HepG2 (cell line): ENCODE data around the gene DHRS1. TPM values are rescaled to one million over a fixed set of nuclear protein-coding genes. Genes with fewer than 3 reads are reported as not detected.

Source experiments
- CAMTA2 ChIP-seq: sonication (generic); formaldehyde crosslinking; IDR thresholded peaks from 2 replicates; pipeline ENCODE4 v1.4.0; 2020; ENCODE audit warnings: mild to moderate bottlenecking, missing genetic modification reagents, borderline replicate concordance
- FOSL1 ChIP-seq: sonication (generic); formaldehyde crosslinking; IDR thresholded peaks from 2 replicates; pipeline ENCODE4 v1.9.0; 2021; ENCODE audit warnings: missing genetic modification reagents, borderline replicate concordance
- MIXL1 ChIP-seq: IDR thresholded peaks from 2 replicates; pipeline ENCODE4 v1.6.1; 2016
- NFYB ChIP-seq: sonication (generic); formaldehyde crosslinking; IDR thresholded peaks from 2 replicates; pipeline ENCODE4 v1.4.0; 2020; ENCODE audit warnings: missing genetic modification reagents
- ZMYM3 ChIP-seq: sonication (generic); formaldehyde crosslinking; IDR thresholded peaks from 2 replicates; pipeline ENCODE4 v1.5.1; 2020; ENCODE audit warnings: mild to moderate bottlenecking, missing genetic modification reagents
- ZNF251 ChIP-seq: sonication (generic); formaldehyde crosslinking; IDR thresholded peaks from 2 replicates; pipeline ENCODE4 v1.9.0; 2021; ENCODE audit warnings: mild to moderate bottlenecking, missing genetic modification reagents
- ZNF274 ChIP-seq: sonication (generic); formaldehyde crosslinking; IDR thresholded peaks from 2 replicates; pipeline ENCODE4 v1.5.1; 2020; ENCODE audit warnings: mild to moderate bottlenecking, missing genetic modification reagents
- polyA plus RNA-seq, 8 experiments: library from polyadenylated mRNA; depleted of rRNA in 3 of 8; stranded (reverse) in 7 of 8; unstranded in 1 of 8; fragments of >200 nt; fragmentation: Illumina TruSeq in 4 of 8; extraction: Trizol in 4 of 8; gene quantifications; 2 replicates each; pipeline versions ENCODE4 v1.2.1 to v1.2.3, GENCODE V29; 2011 to 2016; ENCODE audit warnings: low read depth in 4 of 8, missing spikeins in 1 of 8, mixed read lengths in 1 of 8; ENCODE audit not compliant: insufficient read depth in 1 of 8
- total RNA-seq, 5 experiments: library from RNA; depleted of rRNA; stranded (reverse); fragments of >200 nt; fragmentation: Illumina TruSeq; extraction: Trizol; gene quantifications; 2 replicates each; pipeline ENCODE4 v1.2.3, GENCODE V29; 2016; ENCODE audit warnings: low read depth in 1 of 5
- TF ChIP-seq, protein P1 (sequence below): IDR thresholded peaks from 2 replicates; pipeline ENCODE4 v1.6.1; 2012; ENCODE audit warnings: inconsistent platforms
- TF ChIP-seq, protein P2 (sequence below): sonication (generic); formaldehyde crosslinking; IDR thresholded peaks from 2 replicates; pipeline ENCODE4 v1.4.0; 2020; ENCODE audit warnings: missing genetic modification reagents
- TF ChIP-seq, protein P3 (sequence below): IDR thresholded peaks from 2 replicates; pipeline ENCODE4 v1.6.1; 2016; ENCODE audit warnings: missing compliant biosample characterization, missing genetic modification reagents, borderline replicate concordance
- TF ChIP-seq, protein P4 (sequence below): sonication (generic); formaldehyde crosslinking; conservative IDR thresholded peaks from 2 replicates; pipeline ENCODE4 v1.8.1; 2023; ENCODE audit warnings: missing genetic modification reagents

Gene DHRS1
- total and polyA plus RNA-seq, 2 of the 13 experiments (the other 11 are each of a cell fraction or from before 2014, with no cell fraction given): 49.8 to 60.8 TPM

DNA sequence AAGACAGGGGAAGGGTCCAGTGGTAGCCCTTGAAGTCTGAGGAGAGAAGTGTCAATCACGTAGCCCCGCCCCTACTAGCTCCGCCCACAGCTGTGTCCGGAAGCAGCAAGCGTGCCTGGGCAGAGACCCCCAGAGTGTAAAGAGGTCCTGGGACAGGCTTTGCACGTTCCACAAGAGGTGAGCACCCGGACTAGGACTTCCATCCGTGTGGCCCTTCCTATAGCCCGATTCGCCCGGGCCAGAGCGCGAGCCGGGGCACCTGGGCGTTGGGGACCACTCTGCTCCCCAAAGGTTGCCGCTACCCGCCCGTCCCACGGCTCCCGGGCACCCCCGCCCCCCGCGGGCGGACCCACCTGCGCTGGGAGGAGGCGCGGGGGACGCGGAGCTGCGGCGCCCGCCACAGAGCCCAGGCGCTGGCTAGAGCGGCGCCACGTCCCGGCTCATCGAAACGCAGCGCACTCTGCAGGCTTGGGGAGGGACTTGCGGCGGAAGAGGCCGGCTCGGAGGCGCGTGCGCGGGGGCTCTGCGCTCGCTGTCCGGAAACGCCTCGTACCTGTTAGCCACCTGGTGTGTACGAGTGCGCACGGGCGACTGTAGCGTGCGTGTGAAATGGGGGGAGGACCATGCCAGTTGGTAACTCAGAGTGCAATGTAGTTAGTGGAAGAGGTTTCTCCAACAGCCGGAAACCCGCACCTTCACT, 28.3 kb downstream of the DHRS1 start, which contains the start of gene RABGGTA (continued):
- TF ChIP-seq ZNF274 (CRISPR knock-in tag) (peak; percentile 99), FOSL1 (CRISPR knock-in tag) (peak; percentile 65), CAMTA2 (CRISPR knock-in tag) (peak; percentile 99), ZMYM3 (CRISPR knock-in tag) (peak; percentile 21; the same call in 1 of the 2 replicates), ZNF251 (CRISPR knock-in tag) (peak; percentile 95), NFYB (CRISPR knock-in tag) (peak; percentile 53), MIXL1 (CRISPR knock-in tag) (peak; percentile 98)
- TF ChIP-seq, protein P1, sequence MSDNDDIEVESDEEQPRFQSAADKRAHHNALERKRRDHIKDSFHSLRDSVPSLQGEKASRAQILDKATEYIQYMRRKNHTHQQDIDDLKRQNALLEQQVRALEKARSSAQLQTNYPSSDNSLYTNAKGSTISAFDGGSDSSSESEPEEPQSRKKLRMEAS: no peak
- TF ChIP-seq, protein P2, sequence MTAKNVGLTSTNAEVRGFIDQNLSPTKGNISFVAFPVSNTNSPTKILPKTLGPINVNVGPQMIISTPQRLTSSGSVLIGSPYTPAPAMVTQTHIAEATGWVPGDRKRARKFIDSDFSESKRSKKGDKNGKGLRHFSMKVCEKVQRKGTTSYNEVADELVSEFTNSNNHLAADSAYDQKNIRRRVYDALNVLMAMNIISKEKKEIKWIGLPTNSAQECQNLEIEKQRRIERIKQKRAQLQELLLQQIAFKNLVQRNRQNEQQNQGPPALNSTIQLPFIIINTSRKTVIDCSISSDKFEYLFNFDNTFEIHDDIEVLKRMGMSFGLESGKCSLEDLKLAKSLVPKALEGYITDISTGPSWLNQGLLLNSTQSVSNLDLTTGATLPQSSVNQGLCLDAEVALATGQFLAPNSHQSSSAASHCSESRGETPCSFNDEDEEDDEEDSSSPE (CRISPR knock-in tag): peak; percentile 97
- TF ChIP-seq, protein P3, sequence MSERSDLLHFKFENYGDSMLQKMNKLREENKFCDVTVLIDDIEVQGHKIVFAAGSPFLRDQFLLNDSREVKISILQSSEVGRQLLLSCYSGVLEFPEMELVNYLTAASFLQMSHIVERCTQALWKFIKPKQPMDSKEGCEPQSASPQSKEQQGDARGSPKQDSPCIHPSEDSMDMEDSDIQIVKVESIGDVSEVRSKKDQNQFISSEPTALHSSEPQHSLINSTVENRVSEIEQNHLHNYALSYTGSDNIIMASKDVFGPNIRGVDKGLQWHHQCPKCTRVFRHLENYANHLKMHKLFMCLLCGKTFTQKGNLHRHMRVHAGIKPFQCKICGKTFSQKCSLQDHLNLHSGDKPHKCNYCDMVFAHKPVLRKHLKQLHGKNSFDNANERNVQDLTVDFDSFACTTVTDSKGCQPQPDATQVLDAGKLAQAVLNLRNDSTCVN: peak; percentile 95
- TF ChIP-seq, protein P4, sequence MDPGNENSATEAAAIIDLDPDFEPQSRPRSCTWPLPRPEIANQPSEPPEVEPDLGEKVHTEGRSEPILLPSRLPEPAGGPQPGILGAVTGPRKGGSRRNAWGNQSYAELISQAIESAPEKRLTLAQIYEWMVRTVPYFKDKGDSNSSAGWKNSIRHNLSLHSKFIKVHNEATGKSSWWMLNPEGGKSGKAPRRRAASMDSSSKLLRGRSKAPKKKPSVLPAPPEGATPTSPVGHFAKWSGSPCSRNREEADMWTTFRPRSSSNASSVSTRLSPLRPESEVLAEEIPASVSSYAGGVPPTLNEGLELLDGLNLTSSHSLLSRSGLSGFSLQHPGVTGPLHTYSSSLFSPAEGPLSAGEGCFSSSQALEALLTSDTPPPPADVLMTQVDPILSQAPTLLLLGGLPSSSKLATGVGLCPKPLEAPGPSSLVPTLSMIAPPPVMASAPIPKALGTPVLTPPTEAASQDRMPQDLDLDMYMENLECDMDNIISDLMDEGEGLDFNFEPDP: 0 out of 2 replicates have a peak, but pooled peaks have one; percentile 95
